AG04450 (cell line): Measurements from ENCODE around the gene WNT9B. TPM values are rescaled to one million over a fixed set of nuclear protein-coding genes. Genes with fewer than 3 reads are reported as not detected.

Experiments used
- CTCF ChIA-PET: fragments of 300-600, 350-600 bp; formaldehyde crosslinking; extraction: SDS; loops from one replicate; lab custom pipeline; 2022; ENCODE audit warnings: antibody characterized with exemption, inconsistent platforms; lab: Charles Lee
- POLR2A ChIA-PET: fragments of 350-600 bp; formaldehyde crosslinking; extraction: SDS; loops from one replicate; lab custom pipeline; 2021; ENCODE audit warnings: antibody characterized with exemption, inconsistent platforms; lab: Yijun Ruan, JAX
- DNase-seq: peaks from one replicate; pipeline ENCODE4 v3.0.0-alpha.2; 2011; ENCODE audit warnings: low read depth, low spot score
- H3K27ac ChIP-seq: one replicate; pipeline ENCODE4 v1.5.1; 2012; ENCODE audit warnings: low read depth, low read length, control low read depth
- H3K27me3 ChIP-seq: one replicate; pipeline ENCODE4 v1.6.0; 2012; ENCODE audit warnings: low read length; ENCODE audit not compliant: control insufficient read depth, insufficient read depth
- H3K4me3 ChIP-seq: 2 replicates; pipeline ENCODE4 v1.5.1; 2011; ENCODE audit warnings: mild to moderate bottlenecking, low read depth, low read length, control low read depth
- H3K9me3 ChIP-seq: 2 replicates; pipeline ENCODE4 v1.5.1; 2012; ENCODE audit warnings: low read length; ENCODE audit not compliant: control insufficient read depth, insufficient read depth
- CTCF ChIP-seq: IDR thresholded peaks from 2 replicates; pipeline ENCODE4 v1.5.1; 2011; ENCODE audit warnings: low read depth, low read length, control low read depth, inconsistent platforms
- polyA plus RNA-seq: library from polyadenylated mRNA; depleted of rRNA; stranded (reverse); fragments of >200 nt; gene quantifications from 2 replicates; pipeline ENCODE4 v1.2.3, GENCODE V29; 2011

Gene WNT9B
- polyA plus RNA-seq, 1 experiment: not detected

GRCh38 chr17:46853896-46854444 is 2.6 kb downstream of the WNT9B start:
- TF ChIP-seq CTCF: no peak
- Histone ChIP-seq H3K27me3 (peaks cover 46% of the 10 kb centered on the region), H3K4me3 (no peak overlapping the region), H3K27ac (no peak overlapping the region), H3K9me3 (peaks cover 6% of the 10 kb centered on the region; the same call in 1 of the 2 replicates)
- ChIA-PET POLR2A (interaction anchor here (0.5 kb wide), 1 partner anchor 17 kb away, joined by 3 read pairs; no protein-coding TSS in a partner anchor), CTCF (interaction anchor here (1.4 to 1.7 kb wide), 2 partner anchors 11 to 13 kb away, joined by 5 to 6 read pairs; no protein-coding TSS in a partner anchor)
- no peak for DNase-seq

GRCh38 chr17:46854515-46854914 is 3.1 kb downstream of the WNT9B start:
- ChIA-PET CTCF (interaction anchor here (1.4 to 1.7 kb wide), 2 partner anchors 12 to 13 kb away, joined by 5 to 6 read pairs; no protein-coding TSS in a partner anchor), POLR2A (no interaction called here)
- H3K27ac ChIP-seq: no peak overlapping the region
- no peak for DNase-seq
- no peak for TF ChIP-seq CTCF
- no peak overlapping the region for H3K4me3 ChIP-seq
- peaks cover 6% of the 10 kb centered on the region; the same call in 1 of the 2 replicates for H3K9me3 ChIP-seq
- peaks cover 42% of the 10 kb centered on the region for H3K27me3 ChIP-seq

- H3K9me3 ChIP-seq: peaks cover 6% of the 10 kb centered on the region; the same call in 1 of the 2 replicates
- TF ChIP-seq CTCF: no peak
- CTCF ChIA-PET: no interaction called here
- DNase-seq: no peak
- POLR2A ChIA-PET: no interaction called here
- H3K4me3 ChIP-seq: no peak overlapping the region
- peaks cover 37% of the 10 kb centered on the region for H3K27me3 ChIP-seq
- no peak overlapping the region for H3K27ac ChIP-seq
These were observed 3.6 kb downstream of the WNT9B start for GRCh38 chr17:46854948-46855347.

- Histone ChIP-seq H3K9me3 (no peaks in the 10 kb centered on the region), H3K27me3 (peaks cover 16% of the 10 kb centered on the region), H3K4me3 (no peak overlapping the region), H3K27ac (no peak overlapping the region)
- POLR2A ChIA-PET: no interaction called here
- no peak for DNase-seq
- no peak for TF ChIP-seq CTCF
- CTCF ChIA-PET: interaction anchor here (0.6 kb wide), 1 partner anchor 1473 kb away, joined by 6 read pairs; no protein-coding TSS in a partner anchor
These were observed 6.2 kb downstream of the WNT9B start for GRCh38 chr17:46857600-46857999.

- Histone ChIP-seq H3K27ac (no peak overlapping the region), H3K9me3 (no peaks in the 10 kb centered on the region; the same call in 1 of the 2 replicates), H3K4me3 (no peak overlapping the region), H3K27me3 (peaks cover 19% of the 10 kb centered on the region)
- ChIA-PET POLR2A (no interaction called here), CTCF (no interaction called here)
- TF ChIP-seq CTCF: no peak
- no peak for DNase-seq
These were observed 8.6 kb downstream of the WNT9B start for GRCh38 chr17:46859996-46860395.
